Left kidney (tissue), 2 donors: ENCODE results near the gene TMEM91. TPM values are rescaled to one million over a fixed set of nuclear protein-coding genes. Genes with fewer than 3 reads are reported as not detected.
"Not testable (repeated sequence)": the region's sequence is repeated elsewhere in the genome, so short reads cannot be mapped to it uniquely, and the experiment has no call there.

Source experiments
- DNase-seq: peaks from one replicate; pipeline ENCODE4 v3.0.0-alpha.2; 2013
- polyA plus RNA-seq: library from polyadenylated mRNA; unstranded; fragments of 120-200 nt; gene quantifications from one replicate; pipeline ENCODE4 v1.2.1, GENCODE V29; 2013; ENCODE audit not compliant: insufficient read length

The TMEM91 gene
- polyA plus RNA-seq, 1 donor, result 19.5 TPM

GRCh38 chr19:41376998-41377365 is 649 bp downstream of the TMEM91 start:
- no peak for DNase-seq

- DNase-seq, result no peak
Observed at GRCh38 chr19:41377977-41378709, 1.8 kb downstream of the TMEM91 start.

- not testable (repeated sequence) for DNase-seq
Observed at GRCh38 chr19:41381536-41381935, 5.2 kb downstream of the TMEM91 start.

- no peak for DNase-seq
Observed at GRCh38 chr19:41384351-41384750, 8.0 kb downstream of the TMEM91 start.

- no peak for DNase-seq
Observed at GRCh38 chr19:41386442-41386841, 10.1 kb downstream of the TMEM91 start.

- DNase-seq, result no peak
Observed at GRCh38 chr19:41391618-41392017, 15.3 kb downstream of the TMEM91 start.

GRCh38 chr19:41392775-41393174 is 16.4 kb downstream of the TMEM91 start:
- DNase-seq, result no peak

- DNase-seq, result no peak
Observed at GRCh38 chr19:41395355-41395754, 19.0 kb downstream of the TMEM91 start.

- DNase-seq, result peak; percentile 100
Observed at GRCh38 chr19:41397086-41398049, 21.0 kb downstream of the TMEM91 start, which contains the start of the genes BCKDHA and EXOSC5. TSS of gene BCKDHA (plus strand) at chr19:41397818. CDS start at chr19:41397828, 10 bp downstream. TSS of gene EXOSC5 (minus strand) at chr19:41397359. CDS start at chr19:41397328, 31 bp downstream.

GRCh38 chr19:41398050-41398418 is 21.7 kb downstream of the TMEM91 start:
- DNase-seq, result no peak

- no peak for DNase-seq
Observed at GRCh38 chr19:41398598-41398997, 22.3 kb downstream of the TMEM91 start.

- DNase-seq, result no peak
Observed at GRCh38 chr19:41399091-41399490, 22.8 kb downstream of the TMEM91 start.

- DNase-seq, result no peak
Observed at GRCh38 chr19:41399525-41399924, 23.2 kb downstream of the TMEM91 start.

- DNase-seq, result no peak
Observed at GRCh38 chr19:41401483-41401882, 25.1 kb downstream of the TMEM91 start.

- no peak for DNase-seq
Observed at GRCh38 chr19:41402010-41402409, 25.7 kb downstream of the TMEM91 start.

GRCh38 chr19:41403181-41403970 is 27.0 kb downstream of the TMEM91 start:
- peak; percentile 4 for DNase-seq

GRCh38 chr19:41405776-41406175 is 29.4 kb downstream of the TMEM91 start:
- no peak for DNase-seq

GRCh38 chr19:41407271-41407670 is 30.9 kb downstream of the TMEM91 start:
- no peak for DNase-seq

- no peak for DNase-seq
Observed at GRCh38 chr19:41408256-41408655, 31.9 kb downstream of the TMEM91 start.

- DNase-seq, result not testable (repeated sequence)
Observed at GRCh38 chr19:41408846-41409245, 32.5 kb downstream of the TMEM91 start.

- no peak for DNase-seq
Observed at GRCh38 chr19:41409288-41409687, 33.0 kb downstream of the TMEM91 start.
